T-helper 2 cell treated with Interferon-gamma antibody and Interleukin-4, amounts not matched to agents 5 μg/mL and 100 μg/mL, for 36 hours (primary cell): ENCODE data around the gene EMP2.
A peak's percentile ranks its signal among the peaks of the same experiment; 100 is the strongest.
"Not testable (repeated sequence)": the region's sequence is repeated elsewhere in the genome, so short reads cannot be mapped to it uniquely, and the experiment has no call there.

ENCODE experiments used
- DNase-seq: peaks from one replicate; pipeline ENCODE4 v3.0.0; 2021; ENCODE audit warnings: low spot score
- H3K27ac Mint-ChIP-seq: one replicate; pipeline ENCODE4 v1.8.0; 2021; ENCODE audit warnings: mild to moderate bottlenecking, mixed read lengths
- H3K27me3 Mint-ChIP-seq: one replicate; pipeline ENCODE4 v1.8.0; 2021; ENCODE audit warnings: low read depth, mixed read lengths
- H3K36me3 Mint-ChIP-seq: one replicate; pipeline ENCODE4 v1.8.0; 2021; ENCODE audit warnings: low read depth, mixed read lengths
- H3K4me1 Mint-ChIP-seq: one replicate; pipeline ENCODE4 v1.8.0; 2021; ENCODE audit warnings: low read depth, mixed read lengths
- H3K4me3 Mint-ChIP-seq: one replicate; pipeline ENCODE4 v1.8.0; 2022; ENCODE audit warnings: mild to moderate bottlenecking, moderate library complexity, mixed read lengths
- H3K9me3 Mint-ChIP-seq: one replicate; pipeline ENCODE4 v1.8.0; 2021; ENCODE audit warnings: mixed read lengths

The EMP2 gene

DNA sequence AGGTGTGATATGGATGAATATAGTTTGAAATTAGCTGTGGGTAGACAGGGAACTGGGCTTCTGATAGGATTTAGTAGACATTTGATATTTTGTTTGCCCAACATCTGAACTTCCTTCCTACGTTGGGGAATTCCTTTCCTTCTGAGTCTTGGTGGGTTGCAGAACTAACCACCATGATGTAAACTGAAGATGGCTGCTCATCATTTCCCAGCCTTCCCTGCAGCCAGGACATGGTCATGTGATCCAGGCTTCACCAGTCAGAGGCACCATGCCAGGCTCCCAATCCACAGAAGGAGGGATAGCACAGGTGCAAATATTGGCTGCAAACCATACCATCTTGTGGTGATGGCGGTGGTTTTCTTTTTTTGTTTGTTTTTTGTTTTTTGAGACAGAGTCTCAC is 57.4 kb downstream of the EMP2 start:
- Mint-ChIP-seq H3K4me1 (peaks cover 2% of the 10 kb centered on the region), H3K27me3 (no peaks in the 10 kb centered on the region), H3K36me3 (no peaks in the 10 kb centered on the region), H3K9me3 (no peaks in the 10 kb centered on the region), H3K4me3 (no peak overlapping the region), H3K27ac (no peak overlapping the region)
- no peak for DNase-seq

DNA sequence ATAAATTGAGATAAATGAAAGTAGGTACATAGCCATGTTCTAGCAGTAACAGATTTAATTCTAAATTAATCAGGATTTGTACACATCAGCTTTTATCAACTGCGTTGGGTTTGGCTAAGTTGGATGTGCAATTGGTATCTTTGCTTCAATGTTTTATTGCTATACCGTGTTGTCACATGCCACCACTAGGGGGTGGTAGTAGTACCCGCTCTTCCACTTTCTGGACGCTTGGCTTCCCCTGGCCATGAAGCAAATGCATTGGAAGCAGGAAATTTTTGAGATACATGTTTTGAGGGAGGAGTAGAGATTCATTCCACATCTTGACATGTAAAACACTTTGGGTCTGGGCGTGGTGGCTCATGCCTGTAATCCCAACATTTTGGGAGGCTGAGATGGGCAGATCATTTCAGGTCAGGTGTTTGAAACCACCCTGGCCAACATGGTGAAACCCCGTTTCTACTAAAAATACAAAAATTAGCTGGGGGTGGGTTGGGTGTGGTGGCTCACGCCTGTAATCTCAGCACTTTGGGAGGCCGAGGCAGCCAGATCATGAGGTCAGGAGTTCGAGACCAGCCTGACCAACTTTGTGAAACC is 58.6 kb downstream of the EMP2 start:
- H3K27me3 Mint-ChIP-seq: no peaks in the 10 kb centered on the region

DNA sequence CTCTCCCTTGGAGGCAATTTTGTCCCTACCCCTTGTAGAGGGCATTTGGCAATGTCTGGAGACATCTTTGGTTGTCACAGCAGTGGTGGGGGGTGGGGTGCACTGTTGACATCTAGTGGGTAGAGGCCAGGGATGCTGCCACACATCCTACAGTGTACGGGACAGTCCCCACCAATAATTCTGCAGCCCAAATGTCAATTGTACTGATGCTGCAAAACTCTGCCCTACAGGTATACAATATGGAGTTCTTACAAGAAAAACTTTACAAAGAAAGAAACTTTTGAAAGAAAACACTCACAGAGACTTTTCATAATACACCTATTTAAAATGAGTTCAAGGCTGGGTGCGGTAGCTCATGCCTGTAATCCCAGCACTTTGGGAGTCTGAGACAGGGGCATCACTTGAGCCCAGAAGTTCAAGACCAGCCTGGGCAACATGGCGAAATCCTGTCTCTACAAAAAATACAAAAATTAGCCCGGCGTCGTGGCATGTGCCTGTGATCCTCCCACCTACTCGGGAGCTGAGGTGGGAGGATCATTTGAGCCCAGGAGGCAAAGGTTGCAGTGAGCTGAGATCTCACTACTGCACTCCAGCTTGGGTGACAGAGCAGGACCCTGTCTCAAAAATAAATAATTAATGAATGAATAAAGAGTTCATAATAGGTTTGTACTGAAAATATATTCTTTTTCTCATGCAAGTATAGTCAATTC is 59.4 kb downstream of the EMP2 start:
- no peaks in the 10 kb centered on the region for H3K9me3 Mint-ChIP-seq
- H3K4me1 Mint-ChIP-seq: peaks cover 2% of the 10 kb centered on the region
- no peak for DNase-seq
- H3K27ac Mint-ChIP-seq: no peak overlapping the region
- H3K36me3 Mint-ChIP-seq: no peaks in the 10 kb centered on the region
- H3K27me3 Mint-ChIP-seq: no peaks in the 10 kb centered on the region
- H3K4me3 Mint-ChIP-seq: no peak overlapping the region

More for the DNA sequence above, 58.6 kb downstream of the EMP2 start:
- Mint-ChIP-seq H3K4me3 (no peak overlapping the region), H3K36me3 (no peaks in the 10 kb centered on the region), H3K9me3 (no peaks in the 10 kb centered on the region), H3K4me1 (peaks cover 2% of the 10 kb centered on the region), H3K27ac (no peak overlapping the region)
- peak; percentile 19 for DNase-seq

DNA sequence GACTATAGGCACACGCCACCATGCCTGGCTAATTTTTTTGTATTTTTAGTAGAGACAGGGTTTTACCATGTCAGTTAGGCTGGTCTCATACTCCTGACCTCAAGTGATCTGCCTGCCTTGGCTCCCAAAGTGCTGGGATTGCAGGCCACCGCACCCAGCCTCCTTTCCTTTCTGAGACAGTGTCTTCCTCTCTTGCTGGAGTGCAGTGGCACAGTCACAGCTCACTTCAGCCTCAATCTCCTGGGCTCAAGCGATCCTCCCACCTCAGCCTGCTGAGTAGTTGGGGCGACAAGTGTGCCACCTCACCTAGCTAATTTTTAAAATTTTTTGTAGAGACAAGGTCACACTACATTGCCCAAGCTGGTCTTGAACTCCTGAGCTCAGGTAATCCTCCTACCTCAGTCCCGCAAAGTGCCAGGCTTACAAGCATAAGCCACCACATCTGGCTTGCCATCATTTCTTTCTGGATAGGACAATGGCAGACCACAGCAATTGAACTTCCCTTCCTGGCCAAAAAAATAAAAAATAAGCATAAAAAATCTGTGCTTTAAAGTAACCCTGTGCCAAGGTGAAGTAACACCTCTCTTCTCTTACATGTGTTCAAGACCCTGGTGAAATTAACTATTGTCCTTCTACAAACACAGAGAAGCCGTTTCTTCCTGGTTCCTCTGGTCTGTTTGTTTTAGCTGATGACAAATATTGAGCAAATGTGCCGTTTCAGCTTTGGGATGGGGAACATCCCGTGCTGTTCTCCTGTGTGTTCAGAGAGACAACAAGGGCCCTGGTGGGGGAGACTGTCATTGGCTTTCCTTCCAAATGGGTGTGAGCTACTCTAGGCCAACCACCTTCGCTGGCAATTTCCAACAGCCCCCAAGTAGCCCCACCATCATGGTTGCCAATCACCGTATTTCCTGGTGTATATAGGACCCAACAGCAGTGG is 60.2 kb downstream of the EMP2 start:
- no peak overlapping the region for H3K4me3 Mint-ChIP-seq
- H3K27ac Mint-ChIP-seq: no peak overlapping the region
- peaks cover 2% of the 10 kb centered on the region for H3K4me1 Mint-ChIP-seq
- no peaks in the 10 kb centered on the region for H3K27me3 Mint-ChIP-seq
- no peak for DNase-seq
- no peaks in the 10 kb centered on the region for H3K9me3 Mint-ChIP-seq
- H3K36me3 Mint-ChIP-seq: no peaks in the 10 kb centered on the region

DNA sequence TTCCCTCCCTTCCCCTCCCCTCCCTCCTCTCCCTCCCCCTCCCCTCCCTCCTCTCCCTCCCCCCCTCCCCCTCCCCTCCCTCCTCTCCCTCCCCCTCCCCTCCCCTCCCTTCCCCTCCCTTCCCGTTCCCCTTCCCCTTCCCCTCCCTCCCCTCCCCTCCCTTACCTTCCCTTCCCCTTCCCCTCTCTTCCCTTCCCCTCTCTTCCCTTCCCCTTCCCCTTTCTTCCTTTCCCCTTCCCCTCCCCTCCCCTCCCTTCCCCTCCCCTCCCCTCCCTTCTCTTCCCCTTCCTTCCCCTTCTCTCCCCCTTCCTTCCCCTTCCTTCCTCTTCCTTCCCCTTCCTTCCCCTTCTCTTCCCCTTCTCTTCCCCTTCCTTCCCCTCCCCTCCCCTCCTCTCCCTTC is 61.1 kb downstream of the EMP2 start:
- H3K27me3 Mint-ChIP-seq: no peaks in the 10 kb centered on the region
- H3K4me3 Mint-ChIP-seq: no peak overlapping the region
- H3K36me3 Mint-ChIP-seq: no peaks in the 10 kb centered on the region
- DNase-seq: no peak
- H3K9me3 Mint-ChIP-seq: no peaks in the 10 kb centered on the region
- H3K4me1 Mint-ChIP-seq: peaks cover 2% of the 10 kb centered on the region
- H3K27ac Mint-ChIP-seq: no peak overlapping the region

DNA sequence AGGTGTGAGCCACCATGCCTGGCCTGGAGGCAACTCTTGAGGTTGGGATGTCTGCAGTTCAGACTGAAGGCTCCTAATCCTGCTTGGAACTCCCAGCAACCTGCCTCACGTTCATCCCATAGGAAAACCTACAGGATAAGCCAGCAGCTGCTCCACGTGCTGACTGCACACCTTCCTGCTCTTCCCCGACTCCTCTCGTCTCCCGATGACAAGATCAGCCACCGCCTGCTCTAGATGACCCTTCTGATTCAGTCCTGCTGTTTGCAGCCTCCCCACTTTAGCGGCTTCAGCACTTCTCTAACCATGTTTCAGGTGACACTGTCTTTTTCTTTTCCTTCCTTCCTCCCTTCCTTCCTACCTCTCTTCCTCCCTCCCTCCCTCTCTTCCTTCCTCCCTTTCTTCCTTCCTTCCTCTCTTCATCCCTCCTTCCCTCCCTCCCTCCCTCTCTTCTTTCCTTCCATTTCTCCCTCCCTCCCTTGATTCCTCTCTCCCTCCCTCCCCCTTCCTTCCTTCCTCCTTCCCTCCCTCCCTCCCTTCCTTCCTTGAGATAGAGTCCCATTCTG is 61.8 kb downstream of the EMP2 start:
- H3K4me3 Mint-ChIP-seq: no peak overlapping the region
- H3K27ac Mint-ChIP-seq: no peak overlapping the region
- no peaks in the 10 kb centered on the region for H3K9me3 Mint-ChIP-seq
- peaks cover under 1% of the 10 kb centered on the region for H3K27me3 Mint-ChIP-seq
- no peak for DNase-seq
- H3K36me3 Mint-ChIP-seq: no peaks in the 10 kb centered on the region
- peaks cover 2% of the 10 kb centered on the region for H3K4me1 Mint-ChIP-seq

DNA sequence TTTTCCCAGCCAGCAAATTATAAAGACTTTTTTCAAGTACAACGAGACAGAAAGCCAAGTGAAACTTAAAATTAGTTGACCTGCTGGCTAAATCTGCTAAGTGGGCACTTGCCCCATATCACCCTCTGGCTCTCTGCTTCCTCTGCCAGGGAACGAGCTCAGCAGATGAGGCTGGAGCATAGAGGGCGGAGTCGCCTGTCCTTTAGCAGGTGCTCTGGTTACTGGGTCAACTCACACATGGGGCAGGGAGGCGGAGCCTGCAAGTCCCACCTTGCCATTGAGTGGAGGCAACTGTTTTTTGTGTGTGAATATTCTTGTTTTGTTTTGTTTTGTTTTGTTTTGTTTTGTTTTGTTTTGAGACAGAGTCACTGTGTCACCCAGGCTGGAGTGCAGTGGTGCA is 62.5 kb downstream of the EMP2 start:
- Mint-ChIP-seq H3K4me3 (no peak overlapping the region), H3K27me3 (peaks cover 3% of the 10 kb centered on the region), H3K36me3 (no peaks in the 10 kb centered on the region), H3K4me1 (peaks cover 2% of the 10 kb centered on the region), H3K9me3 (no peaks in the 10 kb centered on the region), H3K27ac (no peak overlapping the region)
- DNase-seq: no peak

DNA sequence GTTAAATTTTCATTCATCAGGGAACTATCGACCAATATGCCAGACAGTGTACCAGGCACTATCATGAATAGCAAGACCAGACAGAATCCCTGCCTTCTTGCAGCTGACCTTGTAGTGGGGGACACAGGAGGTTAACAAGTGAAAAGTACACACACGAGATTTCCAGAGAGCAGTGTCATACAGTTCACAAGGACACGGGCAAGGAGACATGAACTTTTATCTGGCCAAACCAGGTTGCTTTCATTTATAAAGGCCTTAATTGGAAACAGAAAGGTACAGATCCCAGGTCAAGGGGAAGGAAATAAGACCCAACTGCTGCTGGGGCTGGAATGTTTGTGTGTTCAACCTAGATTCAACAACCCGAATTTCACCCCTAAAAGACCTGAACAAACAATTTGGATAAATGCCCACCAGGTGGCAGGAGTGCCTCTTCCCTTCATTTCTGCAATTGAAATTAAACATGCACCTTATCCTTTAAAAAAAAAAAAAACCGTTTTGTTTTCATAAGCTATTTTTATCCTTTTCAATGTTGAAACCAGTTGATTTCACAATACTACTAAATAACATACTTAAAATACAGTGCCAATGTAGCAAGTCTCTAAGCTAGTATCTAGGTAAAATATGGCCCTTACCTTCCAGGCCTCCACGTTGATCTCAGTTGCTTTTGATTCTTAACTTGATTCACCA is 65.9 kb downstream of the EMP2 start:
- Mint-ChIP-seq H3K27me3 (peaks cover 3% of the 10 kb centered on the region), H3K4me1 (peaks cover 4% of the 10 kb centered on the region), H3K9me3 (no peaks in the 10 kb centered on the region), H3K4me3 (no peak overlapping the region), H3K27ac (no peak overlapping the region), H3K36me3 (no peaks in the 10 kb centered on the region)
- DNase-seq: no peak

DNA sequence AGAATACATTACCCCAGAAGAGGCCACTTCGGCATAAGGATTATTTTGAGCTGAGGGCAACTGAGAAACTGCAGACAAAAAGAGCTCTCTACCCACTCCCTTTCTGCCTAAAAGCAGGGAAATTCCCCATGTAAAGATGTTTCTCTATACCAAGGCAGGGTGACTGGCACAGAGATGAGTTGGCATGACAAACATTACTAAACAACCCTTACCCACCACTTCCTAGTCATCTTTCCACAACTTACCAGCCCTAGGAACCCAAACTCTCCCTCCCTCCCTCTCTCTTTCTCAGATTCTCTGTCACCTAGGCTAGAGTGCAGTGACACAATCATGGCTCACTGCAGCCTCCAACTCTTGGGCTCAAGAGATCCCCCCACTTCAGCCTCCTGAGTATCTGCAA is 68.6 kb downstream of the EMP2 start:
- Mint-ChIP-seq H3K27ac (no peak overlapping the region), H3K4me1 (peaks cover 4% of the 10 kb centered on the region), H3K36me3 (no peaks in the 10 kb centered on the region), H3K9me3 (no peaks in the 10 kb centered on the region), H3K4me3 (no peak overlapping the region), H3K27me3 (peaks cover 3% of the 10 kb centered on the region)
- DNase-seq: peak; percentile 23

DNA sequence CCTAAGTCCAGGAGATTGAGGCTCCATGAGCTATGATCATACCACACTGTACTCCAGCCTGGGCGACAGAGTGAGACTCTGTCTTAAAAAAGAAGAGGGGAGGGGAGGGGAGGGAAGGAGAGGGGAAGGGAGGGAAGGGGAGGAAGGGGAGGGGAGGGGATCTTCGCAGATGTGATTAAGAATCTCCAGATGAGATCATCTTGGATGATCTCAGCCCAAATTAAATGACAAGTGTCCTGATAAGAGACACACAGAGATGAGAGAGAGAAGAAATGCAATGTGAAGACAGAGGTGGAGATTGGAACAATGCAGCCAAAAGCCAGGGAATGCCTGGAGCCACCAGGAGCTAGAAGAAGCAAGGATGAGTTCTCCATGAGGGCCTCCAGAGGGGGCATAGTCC is 70.1 kb downstream of the EMP2 start:
- no peaks in the 10 kb centered on the region for H3K36me3 Mint-ChIP-seq
- no peak for DNase-seq
- H3K4me1 Mint-ChIP-seq: peaks cover 4% of the 10 kb centered on the region
- no peak overlapping the region for H3K27ac Mint-ChIP-seq
- no peak overlapping the region for H3K4me3 Mint-ChIP-seq
- no peaks in the 10 kb centered on the region for H3K9me3 Mint-ChIP-seq
- peaks cover 3% of the 10 kb centered on the region for H3K27me3 Mint-ChIP-seq

DNA sequence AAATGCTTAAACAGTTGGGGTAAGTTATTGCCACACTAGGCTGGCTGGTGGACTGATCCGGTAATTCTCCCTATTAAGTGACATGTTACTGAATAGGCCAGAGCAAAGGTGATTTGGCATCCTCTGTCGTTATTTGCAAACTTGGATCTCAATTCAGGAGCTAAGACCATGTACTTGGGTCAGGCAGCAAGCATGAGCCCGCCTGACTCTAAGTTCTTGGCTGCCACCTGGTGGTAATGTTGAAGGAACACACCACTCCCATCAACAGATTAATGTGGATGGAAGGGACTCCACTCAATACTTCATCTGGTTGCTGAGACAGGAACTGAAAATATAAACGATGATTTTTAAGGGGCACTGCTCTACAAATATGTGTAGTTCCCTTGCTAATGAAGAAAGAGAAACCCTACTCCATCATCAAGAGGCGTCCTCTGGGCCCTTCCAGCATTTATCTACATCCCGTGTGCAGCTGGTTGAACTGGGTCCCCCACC is 70.8 kb downstream of the EMP2 start:
- Mint-ChIP-seq H3K27me3 (peaks cover 3% of the 10 kb centered on the region), H3K27ac (no peak overlapping the region)

DNA sequence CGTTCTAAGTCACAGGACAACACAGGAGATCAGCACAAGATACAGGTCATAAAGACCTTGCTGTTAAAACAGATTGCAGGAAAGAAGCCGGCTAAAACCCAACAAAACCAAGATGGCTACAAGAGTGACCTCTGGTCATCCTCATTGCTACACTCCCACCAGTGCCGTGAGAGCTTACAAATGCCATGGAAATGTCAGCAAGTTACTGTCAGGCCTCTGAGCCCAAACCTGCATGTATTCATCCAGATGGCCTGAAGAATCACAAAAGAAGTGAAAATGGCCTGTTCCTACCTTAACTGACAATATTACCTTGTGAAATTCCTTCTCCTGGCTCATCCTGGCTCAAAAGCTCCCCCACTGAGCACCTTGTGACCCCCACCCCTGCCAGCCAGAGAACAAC is 75.1 kb downstream of the EMP2 start:
- H3K4me1 Mint-ChIP-seq, H3K4me3 Mint-ChIP-seq, H3K36me3 Mint-ChIP-seq, H3K27ac Mint-ChIP-seq, DNase-seq, H3K9me3 Mint-ChIP-seq, H3K27me3 Mint-ChIP-seq: not testable (repeated sequence)

More for the DNA sequence above, 70.8 kb downstream of the EMP2 start:
- peak; percentile 44 for DNase-seq
- Mint-ChIP-seq H3K36me3 (no peaks in the 10 kb centered on the region), H3K9me3 (no peaks in the 10 kb centered on the region), H3K4me3 (no peak overlapping the region), H3K4me1 (peaks cover 4% of the 10 kb centered on the region)

DNA sequence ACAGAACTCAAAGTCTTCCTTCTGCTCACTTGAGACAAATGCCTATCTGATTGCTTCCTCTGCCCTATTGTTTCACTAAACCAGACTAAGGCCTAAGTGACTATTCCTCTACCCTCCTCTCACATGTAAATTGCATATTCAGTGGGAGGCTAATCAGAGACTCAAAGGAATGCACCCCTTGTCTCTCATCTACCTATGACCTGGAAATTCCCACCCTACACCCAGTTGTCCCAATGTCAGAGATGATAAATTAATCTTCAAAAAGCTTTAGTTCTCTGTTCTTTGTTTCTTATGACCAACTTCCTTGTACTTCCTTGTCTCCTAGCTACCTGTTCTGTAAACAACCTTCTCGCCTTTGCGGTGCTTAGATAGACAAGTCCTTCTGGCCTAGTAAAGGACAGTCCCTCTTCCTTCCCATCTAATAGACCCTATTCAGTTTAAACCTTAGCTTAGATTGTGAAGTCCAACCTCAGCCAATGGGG is 76.0 kb downstream of the EMP2 start:
- Mint-ChIP-seq H3K27me3 (no peaks in the 10 kb centered on the region), H3K4me3 (no peak overlapping the region), H3K27ac (no peak overlapping the region), H3K4me1 (peaks cover 5% of the 10 kb centered on the region), H3K9me3 (no peaks in the 10 kb centered on the region), H3K36me3 (no peaks in the 10 kb centered on the region)
- DNase-seq: no peak
